H1 (cell line): ENCODE results near the gene UBTD2. TPM values are rescaled to one million over a fixed set of nuclear protein-coding genes. Genes with fewer than 3 reads are reported as not detected.

ENCODE experiments used
- BCL11A ChIP-seq, 2 experiments: IDR thresholded peaks; one replicate each; pipeline ENCODE4 v1.6.1; 2011; ENCODE audit warnings: low read depth in 2 of 2, low read length in 2 of 2, mild to moderate bottlenecking in 2 of 2
- BRCA1 ChIP-seq: IDR thresholded peaks from 2 replicates; pipeline ENCODE4 v1.6.1; 2012; ENCODE audit warnings: low read depth, low read length, improper control_type of control experiment
- CBX5 ChIP-seq: fragments of 300-800, 300-1000 bp; sonication (generic); IDR thresholded peaks from 2 replicates; pipeline ENCODE4 v1.7.1; 2016; ENCODE audit warnings: antibody characterized with exemption, low read length, low read depth
- HDAC2 ChIP-seq, 2 experiments: fragments of 300-600 bp in 1 of 2; sonication (generic) in 1 of 2; IDR thresholded peaks; 2 replicates each; pipeline ENCODE4 v1.6.1; 2011 to 2012; ENCODE audit warnings: low read depth in 2 of 2, low read length in 2 of 2, mild to moderate bottlenecking in 2 of 2, moderate library complexity in 2 of 2, borderline replicate concordance in 1 of 2, inconsistent platforms in 1 of 2
- NANOG ChIP-seq: IDR thresholded peaks from 2 replicates; pipeline ENCODE4 v1.6.1; 2011; ENCODE audit warnings: low read length, low read depth, mild to moderate bottlenecking, inconsistent platforms; ENCODE audit not compliant: insufficient read depth, poor library complexity, severe bottlenecking
- PHF8 ChIP-seq: fragments of 200-600 bp; sonication (generic); conservative IDR thresholded peaks from 2 replicates; pipeline ENCODE4 v1.7.1; 2012; ENCODE audit warnings: low read depth, mild to moderate bottlenecking, inconsistent platforms, low read length, moderate library complexity
- RBBP5 ChIP-seq: IDR thresholded peaks from 2 replicates; pipeline ENCODE4 v1.7.1; 2012; ENCODE audit warnings: low read depth, mild to moderate bottlenecking, inconsistent platforms, low read length, moderate library complexity, borderline replicate concordance
- TEAD4 ChIP-seq: IDR thresholded peaks from 2 replicates; pipeline ENCODE4 v1.6.1; 2012; ENCODE audit warnings: low read depth, low read length, inconsistent platforms, mixed read lengths
- polyA plus RNA-seq, 7 experiments: library from polyadenylated mRNA; depleted of rRNA in 3 of 7; stranded (reverse) in 5 of 7; unstranded in 2 of 7; fragments of >200 nt in 5 of 7; fragments of 200-250 nt in 2 of 7; gene quantifications; 1 replicate in 5 of 7; 2 replicates in 1 of 7; 4 replicates in 1 of 7; pipeline versions ENCODE4 v1.2.1 to v1.2.3, GENCODE V29; 2011 to 2013; ENCODE audit warnings: missing spikeins in 2 of 7, mixed read lengths in 2 of 7
- total RNA-seq: library from RNA; stranded (reverse); fragmentation: NEBNext Ultra II Directional; extraction: Animal tissue kit (Norgen Biotek cat#: 25700); gene quantifications from 2 replicates; pipeline ENCODE4 v1.2.1, GENCODE V29; 2021
- TF ChIP-seq, protein P1 (sequence below): IDR thresholded peaks from 2 replicates; pipeline ENCODE4 v1.6.1; 2011; ENCODE audit warnings: low read depth, mild to moderate bottlenecking, low read length; ENCODE audit not compliant: insufficient read depth
- TF ChIP-seq, protein P2 (sequence below): IDR thresholded peaks from 2 replicates; pipeline ENCODE4 v1.6.1; 2011; ENCODE audit warnings: low read length, improper control_type of control experiment

The UBTD2 gene
- total and polyA plus RNA-seq, 2 of the 8 experiments (the other 6 are each of a cell fraction or from before 2014, with no cell fraction given): 14.5 to 39.2 TPM

DNA sequence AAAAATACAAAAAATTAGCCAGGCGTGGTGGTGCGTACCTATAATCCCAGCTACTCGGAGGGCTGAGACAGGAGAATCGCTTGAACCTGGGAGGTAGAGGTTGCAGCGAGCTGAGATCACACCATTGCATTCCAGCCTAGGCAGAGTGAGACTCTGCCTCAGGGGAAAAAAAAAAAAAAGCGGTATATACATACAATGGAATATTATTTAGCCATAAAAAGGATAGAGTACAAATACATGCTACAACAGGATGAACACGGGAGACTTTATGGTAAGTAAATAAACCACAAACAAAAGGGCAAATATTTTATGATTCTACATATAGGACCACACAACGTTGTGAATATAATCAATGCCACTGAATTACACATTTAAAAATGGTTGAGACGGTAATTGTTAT lies 5.2 kb downstream of the UBTD2 start (continued):
- TF ChIP-seq TEAD4: no peak
- no peak for TF ChIP-seq HDAC2 (IDR thresholded peaks at IDR 0.05; ENCODE audit: borderline replicate concordance in 1 of 2, low read depth in 2 of 2, low read length in 2 of 2)
- no peak for TF ChIP-seq PHF8
- no peak for TF ChIP-seq RBBP5
- TF ChIP-seq, protein P1, sequence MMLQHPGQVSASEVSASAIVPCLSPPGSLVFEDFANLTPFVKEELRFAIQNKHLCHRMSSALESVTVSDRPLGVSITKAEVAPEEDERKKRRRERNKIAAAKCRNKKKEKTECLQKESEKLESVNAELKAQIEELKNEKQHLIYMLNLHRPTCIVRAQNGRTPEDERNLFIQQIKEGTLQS: no peak
- no peak for TF ChIP-seq CBX5
- TF ChIP-seq BCL11A (IDR thresholded peaks at IDR 0.05; ENCODE audit: low read depth in 2 of 2, low read length in 2 of 2): no peak
- TF ChIP-seq NANOG: no peak
- TF ChIP-seq, protein P2, sequence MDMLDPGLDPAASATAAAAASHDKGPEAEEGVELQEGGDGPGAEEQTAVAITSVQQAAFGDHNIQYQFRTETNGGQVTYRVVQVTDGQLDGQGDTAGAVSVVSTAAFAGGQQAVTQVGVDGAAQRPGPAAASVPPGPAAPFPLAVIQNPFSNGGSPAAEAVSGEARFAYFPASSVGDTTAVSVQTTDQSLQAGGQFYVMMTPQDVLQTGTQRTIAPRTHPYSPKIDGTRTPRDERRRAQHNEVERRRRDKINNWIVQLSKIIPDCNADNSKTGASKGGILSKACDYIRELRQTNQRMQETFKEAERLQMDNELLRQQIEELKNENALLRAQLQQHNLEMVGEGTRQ: no peak
- TF ChIP-seq BRCA1: no peak
